Measurements from ENCODE around the gene TSEN34.

TSEN34 gene

DNA sequence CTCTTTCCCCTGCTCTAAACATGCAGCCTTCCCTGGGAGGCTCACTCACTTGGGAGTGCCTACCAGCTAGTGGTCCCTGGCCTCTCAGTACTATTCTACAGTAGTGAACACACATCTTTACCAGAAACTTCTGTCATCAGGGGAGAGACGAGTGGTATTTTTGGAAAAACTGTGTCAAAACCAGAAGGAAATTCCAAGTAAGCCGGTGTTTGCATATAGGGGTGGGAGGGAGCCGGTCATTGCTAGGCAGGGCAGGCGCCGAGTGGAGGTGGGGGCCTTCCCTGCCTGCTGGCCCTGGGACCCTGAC, 16.5 kb downstream of the TSEN34 start:
- Histone ChIP-seq H3K27me3 (ENCODE audit: control insufficient read depth, low read length) (no peaks in the 10 kb centered on the region), H3K4me2 (ENCODE audit: low read length) (no peak overlapping the region), H3K9me2 (replicated peaks; ENCODE audit: control insufficient read depth, low read length) (no peaks in the 10 kb centered on the region), H3K27ac (ENCODE audit: low read depth, low read length) (no peak overlapping the region), H3K9me3 (ENCODE audit: control insufficient read depth, insufficient read depth, low read length) (no peaks in the 10 kb centered on the region), H3F3A (ENCODE audit: control insufficient read depth, insufficient read depth) (peaks cover 70% of the 10 kb centered on the region), H3K36me3 (ENCODE audit: control insufficient read depth, low read length) (peaks cover 74% of the 10 kb centered on the region), H3K4me1 (ENCODE audit: control insufficient read depth, low read length) (peaks cover 36% of the 10 kb centered on the region), H3K4me3 (ENCODE audit: low read length) (no peak overlapping the region), H4K20me1 (ENCODE audit: control insufficient read depth, insufficient read depth, low read depth, low read length) (peaks cover 37% of the 10 kb centered on the region), H3K79me2 (ENCODE audit: control insufficient read depth, low read length) (peaks cover 57% of the 10 kb centered on the region)
- TF ChIP-seq, protein P1, sequence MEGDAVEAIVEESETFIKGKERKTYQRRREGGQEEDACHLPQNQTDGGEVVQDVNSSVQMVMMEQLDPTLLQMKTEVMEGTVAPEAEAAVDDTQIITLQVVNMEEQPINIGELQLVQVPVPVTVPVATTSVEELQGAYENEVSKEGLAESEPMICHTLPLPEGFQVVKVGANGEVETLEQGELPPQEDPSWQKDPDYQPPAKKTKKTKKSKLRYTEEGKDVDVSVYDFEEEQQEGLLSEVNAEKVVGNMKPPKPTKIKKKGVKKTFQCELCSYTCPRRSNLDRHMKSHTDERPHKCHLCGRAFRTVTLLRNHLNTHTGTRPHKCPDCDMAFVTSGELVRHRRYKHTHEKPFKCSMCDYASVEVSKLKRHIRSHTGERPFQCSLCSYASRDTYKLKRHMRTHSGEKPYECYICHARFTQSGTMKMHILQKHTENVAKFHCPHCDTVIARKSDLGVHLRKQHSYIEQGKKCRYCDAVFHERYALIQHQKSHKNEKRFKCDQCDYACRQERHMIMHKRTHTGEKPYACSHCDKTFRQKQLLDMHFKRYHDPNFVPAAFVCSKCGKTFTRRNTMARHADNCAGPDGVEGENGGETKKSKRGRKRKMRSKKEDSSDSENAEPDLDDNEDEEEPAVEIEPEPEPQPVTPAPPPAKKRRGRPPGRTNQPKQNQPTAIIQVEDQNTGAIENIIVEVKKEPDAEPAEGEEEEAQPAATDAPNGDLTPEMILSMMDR (IDR thresholded peaks at IDR 0.05; ENCODE audit: low read depth, low read length, poor library complexity, severe bottlenecking), result no peak
- no peak for TF ChIP-seq EZH2phosphoT487 (IDR thresholded peaks at IDR 0.05; ENCODE audit: borderline replicate concordance, low read length)

DNA sequence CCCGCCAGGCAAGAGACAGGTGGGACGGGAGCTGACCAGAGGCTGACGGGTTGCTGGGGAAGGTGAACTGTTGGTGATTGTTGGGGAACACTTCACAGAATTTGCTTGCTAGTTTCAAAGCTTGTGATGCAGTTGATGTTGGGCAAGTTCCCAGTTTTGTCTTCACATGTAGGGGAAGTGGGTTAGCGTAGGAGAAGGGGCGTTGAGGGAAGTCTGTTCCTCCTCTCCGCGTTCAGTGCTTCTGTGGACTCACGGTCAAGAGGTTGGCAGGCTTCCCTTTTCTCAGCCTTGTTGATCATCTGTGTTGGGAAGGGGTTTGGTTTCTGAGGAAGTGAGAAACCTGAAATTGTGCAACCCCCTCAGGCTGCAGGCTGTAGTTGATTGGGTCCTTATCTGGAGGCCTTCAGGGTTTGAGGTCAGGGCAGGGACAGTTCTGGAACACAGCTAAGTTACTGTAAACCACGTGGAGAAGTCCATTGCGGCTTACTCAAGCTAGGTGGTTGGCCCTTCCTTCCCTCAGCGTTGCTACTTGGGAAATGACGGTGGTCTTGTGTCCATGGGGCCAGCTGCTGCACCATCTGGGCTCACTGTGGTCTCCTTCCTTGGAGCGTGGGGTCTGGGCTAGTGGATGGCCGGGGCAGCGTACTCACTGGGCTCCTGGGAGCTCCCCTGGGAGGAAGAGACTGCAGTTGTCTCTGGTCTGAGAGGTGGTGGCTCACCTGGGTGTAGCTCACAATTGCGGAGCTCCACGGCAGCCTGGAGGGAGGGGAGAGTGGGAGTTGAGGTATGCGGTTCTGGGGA, 17.1 kb downstream of the TSEN34 start:
- TF ChIP-seq EZH2phosphoT487 (IDR thresholded peaks at IDR 0.05; ENCODE audit: borderline replicate concordance, low read length), result no peak
- TF ChIP-seq, protein P1 (IDR thresholded peaks at IDR 0.05; ENCODE audit: low read depth, low read length, poor library complexity, severe bottlenecking), result no peak
- peaks cover 31% of the 10 kb centered on the region for H4K20me1 ChIP-seq (ENCODE audit: control insufficient read depth, insufficient read depth, low read depth, low read length)
- no peak overlapping the region for H3K4me2 ChIP-seq (ENCODE audit: low read length)
- peaks cover 68% of the 10 kb centered on the region for H3K36me3 ChIP-seq (ENCODE audit: control insufficient read depth, low read length)
- no peak overlapping the region for H3K4me3 ChIP-seq (ENCODE audit: low read length)
- H3K4me1 ChIP-seq (ENCODE audit: control insufficient read depth, low read length), result peaks cover 30% of the 10 kb centered on the region
- H3K79me2 ChIP-seq (ENCODE audit: control insufficient read depth, low read length), result peaks cover 52% of the 10 kb centered on the region
- H3K27me3 ChIP-seq (ENCODE audit: control insufficient read depth, low read length), result no peaks in the 10 kb centered on the region
- H3K9me3 ChIP-seq (ENCODE audit: control insufficient read depth, insufficient read depth, low read length), result no peaks in the 10 kb centered on the region
- H3F3A ChIP-seq (ENCODE audit: control insufficient read depth, insufficient read depth), result peaks cover 65% of the 10 kb centered on the region
- no peak overlapping the region for H3K27ac ChIP-seq (ENCODE audit: low read depth, low read length)
- H3K9me2 ChIP-seq (replicated peaks; ENCODE audit: control insufficient read depth, low read length), result no peaks in the 10 kb centered on the region

DNA sequence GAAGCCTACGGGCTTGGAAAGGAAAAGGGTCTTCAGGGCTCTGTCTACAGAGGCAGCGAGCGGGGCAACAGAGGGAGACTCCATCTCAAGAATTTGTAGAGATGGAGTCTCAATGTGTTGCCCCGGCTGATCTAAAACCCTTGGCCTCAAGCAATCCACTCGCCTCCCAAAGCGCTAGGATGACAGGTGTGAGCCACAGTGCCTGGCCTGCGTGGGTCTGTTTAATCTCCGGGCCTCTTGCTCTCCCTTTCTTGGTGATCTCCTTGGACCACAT, 17.6 kb downstream of the TSEN34 start:
- H3K9me2 ChIP-seq (replicated peaks; ENCODE audit: control insufficient read depth, low read length), result no peaks in the 10 kb centered on the region
- H3K4me3 ChIP-seq (ENCODE audit: low read length), result no peak overlapping the region
- H3K36me3 ChIP-seq (ENCODE audit: control insufficient read depth, low read length), result peaks cover 63% of the 10 kb centered on the region
- H3K4me2 ChIP-seq (ENCODE audit: low read length), result no peak overlapping the region
- peaks cover 25% of the 10 kb centered on the region for H3K4me1 ChIP-seq (ENCODE audit: control insufficient read depth, low read length)
- H3K9me3 ChIP-seq (ENCODE audit: control insufficient read depth, insufficient read depth, low read length), result no peaks in the 10 kb centered on the region
- peaks cover 26% of the 10 kb centered on the region for H4K20me1 ChIP-seq (ENCODE audit: control insufficient read depth, insufficient read depth, low read depth, low read length)
- peaks cover 46% of the 10 kb centered on the region for H3K79me2 ChIP-seq (ENCODE audit: control insufficient read depth, low read length)
- H3K27me3 ChIP-seq (ENCODE audit: control insufficient read depth, low read length), result no peaks in the 10 kb centered on the region
- TF ChIP-seq EZH2phosphoT487 (IDR thresholded peaks at IDR 0.05; ENCODE audit: borderline replicate concordance, low read length), result no peak
- TF ChIP-seq, protein P1 (IDR thresholded peaks at IDR 0.05; ENCODE audit: low read depth, low read length, poor library complexity, severe bottlenecking), result no peak
- peaks cover 60% of the 10 kb centered on the region for H3F3A ChIP-seq (ENCODE audit: control insufficient read depth, insufficient read depth)
- H3K27ac ChIP-seq (ENCODE audit: low read depth, low read length), result no peak overlapping the region
